Spleen (tissue), 7 donors: ENCODE measurements around the gene MAN1C1.

Source experiments
- POLR2AphosphoS5 ChIP-seq, 3 donors: sonication (generic); formaldehyde crosslinking; IDR thresholded peaks; one replicate each; pipeline ENCODE4 v1.5.1; 2017; ENCODE audit warnings: antibody characterized with exemption in 3 of 3
- TF ChIP-seq, protein P1 (sequence below), 11 experiments: fragments of 200-600 bp in 7 of 11; fragments of 450-650 bp in 4 of 11; sonication (generic) in 4 of 11; IDR thresholded peaks in 8 of 11; conservative IDR thresholded peaks in 3 of 11; 1 replicate in 7 of 11; 2 replicates in 4 of 11; pipeline versions ENCODE4 v1.4.0 to v1.8.0; 2016 to 2021; ENCODE audit warnings: antibody characterized with exemption in 11 of 11, inconsistent platforms in 4 of 11, mild to moderate bottlenecking in 1 of 11
- donor health status: DM: no; HTN: no; CAD: no; lungs with moderate emphysema.
- donor health status: DM: no; HTN: no; CAD: no.
- donor health status: DM: no; HTN: no; CAD: no.

DNA sequence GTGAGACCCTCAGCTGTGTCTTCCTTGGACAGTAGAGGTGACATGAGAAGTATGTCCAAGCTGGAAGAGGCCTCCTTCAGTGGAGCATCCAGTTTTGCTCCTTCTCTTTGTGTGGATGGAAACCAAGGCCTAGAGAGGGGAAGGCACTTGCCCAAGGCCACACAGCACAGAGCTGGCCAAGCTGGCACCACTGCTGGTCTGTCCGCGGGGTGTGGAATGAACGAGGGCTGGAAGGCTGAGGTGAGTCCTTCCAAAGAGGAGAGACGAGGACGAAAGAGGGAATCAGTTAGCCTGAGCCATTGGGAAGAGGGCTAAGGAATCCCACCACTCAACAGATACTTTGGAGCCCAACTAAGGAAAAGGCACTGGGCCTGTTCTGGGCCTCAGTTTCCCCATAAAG lies 155.6 kb downstream of the MAN1C1 start:
- TF ChIP-seq, protein P1, sequence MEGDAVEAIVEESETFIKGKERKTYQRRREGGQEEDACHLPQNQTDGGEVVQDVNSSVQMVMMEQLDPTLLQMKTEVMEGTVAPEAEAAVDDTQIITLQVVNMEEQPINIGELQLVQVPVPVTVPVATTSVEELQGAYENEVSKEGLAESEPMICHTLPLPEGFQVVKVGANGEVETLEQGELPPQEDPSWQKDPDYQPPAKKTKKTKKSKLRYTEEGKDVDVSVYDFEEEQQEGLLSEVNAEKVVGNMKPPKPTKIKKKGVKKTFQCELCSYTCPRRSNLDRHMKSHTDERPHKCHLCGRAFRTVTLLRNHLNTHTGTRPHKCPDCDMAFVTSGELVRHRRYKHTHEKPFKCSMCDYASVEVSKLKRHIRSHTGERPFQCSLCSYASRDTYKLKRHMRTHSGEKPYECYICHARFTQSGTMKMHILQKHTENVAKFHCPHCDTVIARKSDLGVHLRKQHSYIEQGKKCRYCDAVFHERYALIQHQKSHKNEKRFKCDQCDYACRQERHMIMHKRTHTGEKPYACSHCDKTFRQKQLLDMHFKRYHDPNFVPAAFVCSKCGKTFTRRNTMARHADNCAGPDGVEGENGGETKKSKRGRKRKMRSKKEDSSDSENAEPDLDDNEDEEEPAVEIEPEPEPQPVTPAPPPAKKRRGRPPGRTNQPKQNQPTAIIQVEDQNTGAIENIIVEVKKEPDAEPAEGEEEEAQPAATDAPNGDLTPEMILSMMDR (IDR thresholded peaks at IDR 0.05 in 8 of 11, conservative IDR thresholded peaks at IDR 0.05 in 3 of 11), result no peak
- no peak for TF ChIP-seq POLR2AphosphoS5 (IDR thresholded peaks at IDR 0.05)
